Epithelial cell of esophagus (primary cell): ENCODE results near the gene TSC2.
"Not testable (repeated sequence)": the region's sequence is repeated elsewhere in the genome, so short reads cannot be mapped to it uniquely, and the experiment has no call there.

ENCODE experiments used
- DNase-seq: peaks from one replicate; pipeline ENCODE4 v3.0.0; 2010; ENCODE audit warnings: low read depth
- H3K4me3 ChIP-seq: 2 replicates; pipeline ENCODE4 v1.5.1; 2011; ENCODE audit warnings: mild to moderate bottlenecking, low read length, control low read depth
- TF ChIP-seq, protein P1 (sequence below): IDR thresholded peaks from 2 replicates; pipeline ENCODE4 v1.5.1; 2011; ENCODE audit warnings: low read depth, mild to moderate bottlenecking, low read length, control low read depth, inconsistent platforms; ENCODE audit not compliant: insufficient read depth; ENCODE audit errors: missing control alignments

The TSC2 gene

DNA sequence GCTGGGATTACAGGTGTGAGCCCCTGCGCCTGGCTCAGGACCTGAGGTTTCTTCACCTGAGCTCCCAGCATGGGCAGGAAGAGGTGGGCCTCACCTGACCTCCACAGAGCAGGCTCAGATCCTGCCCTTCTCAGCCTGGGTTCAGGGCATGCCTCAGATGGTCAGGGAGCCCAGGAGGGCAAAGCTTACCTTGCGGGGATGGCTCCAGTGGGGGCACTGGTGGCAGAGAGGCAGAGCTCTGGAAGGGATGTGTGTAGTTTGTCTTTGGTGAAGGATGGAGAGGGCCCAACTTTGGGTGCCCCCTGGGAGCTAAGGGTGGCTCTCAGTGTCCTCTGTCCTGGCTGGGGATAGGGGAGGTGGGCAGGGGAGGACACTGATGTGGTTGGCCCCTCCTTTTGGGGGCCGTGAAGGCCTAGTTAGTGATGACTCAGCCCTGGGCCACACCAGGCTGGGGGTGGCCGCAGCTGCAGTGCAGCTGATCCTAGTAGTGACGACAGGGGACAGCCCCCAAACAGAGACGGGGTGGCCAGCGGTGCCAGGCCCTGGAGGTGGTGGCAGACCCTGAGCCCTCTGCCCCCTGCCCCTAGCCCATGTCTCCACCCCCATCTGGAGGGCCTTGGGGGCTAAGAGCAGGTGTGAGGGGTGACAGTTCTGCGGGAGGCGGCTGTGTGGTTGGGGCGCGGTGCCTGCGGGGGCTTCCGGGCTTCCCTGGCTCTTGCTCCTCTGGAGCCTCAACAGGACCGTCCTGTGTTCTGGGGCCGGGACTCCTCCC is 15.3 kb upstream of the TSC2 start:
- no peak for DNase-seq
- TF ChIP-seq, protein P1, sequence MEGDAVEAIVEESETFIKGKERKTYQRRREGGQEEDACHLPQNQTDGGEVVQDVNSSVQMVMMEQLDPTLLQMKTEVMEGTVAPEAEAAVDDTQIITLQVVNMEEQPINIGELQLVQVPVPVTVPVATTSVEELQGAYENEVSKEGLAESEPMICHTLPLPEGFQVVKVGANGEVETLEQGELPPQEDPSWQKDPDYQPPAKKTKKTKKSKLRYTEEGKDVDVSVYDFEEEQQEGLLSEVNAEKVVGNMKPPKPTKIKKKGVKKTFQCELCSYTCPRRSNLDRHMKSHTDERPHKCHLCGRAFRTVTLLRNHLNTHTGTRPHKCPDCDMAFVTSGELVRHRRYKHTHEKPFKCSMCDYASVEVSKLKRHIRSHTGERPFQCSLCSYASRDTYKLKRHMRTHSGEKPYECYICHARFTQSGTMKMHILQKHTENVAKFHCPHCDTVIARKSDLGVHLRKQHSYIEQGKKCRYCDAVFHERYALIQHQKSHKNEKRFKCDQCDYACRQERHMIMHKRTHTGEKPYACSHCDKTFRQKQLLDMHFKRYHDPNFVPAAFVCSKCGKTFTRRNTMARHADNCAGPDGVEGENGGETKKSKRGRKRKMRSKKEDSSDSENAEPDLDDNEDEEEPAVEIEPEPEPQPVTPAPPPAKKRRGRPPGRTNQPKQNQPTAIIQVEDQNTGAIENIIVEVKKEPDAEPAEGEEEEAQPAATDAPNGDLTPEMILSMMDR = no peak
- H3K4me3 ChIP-seq = no peak overlapping the region

DNA sequence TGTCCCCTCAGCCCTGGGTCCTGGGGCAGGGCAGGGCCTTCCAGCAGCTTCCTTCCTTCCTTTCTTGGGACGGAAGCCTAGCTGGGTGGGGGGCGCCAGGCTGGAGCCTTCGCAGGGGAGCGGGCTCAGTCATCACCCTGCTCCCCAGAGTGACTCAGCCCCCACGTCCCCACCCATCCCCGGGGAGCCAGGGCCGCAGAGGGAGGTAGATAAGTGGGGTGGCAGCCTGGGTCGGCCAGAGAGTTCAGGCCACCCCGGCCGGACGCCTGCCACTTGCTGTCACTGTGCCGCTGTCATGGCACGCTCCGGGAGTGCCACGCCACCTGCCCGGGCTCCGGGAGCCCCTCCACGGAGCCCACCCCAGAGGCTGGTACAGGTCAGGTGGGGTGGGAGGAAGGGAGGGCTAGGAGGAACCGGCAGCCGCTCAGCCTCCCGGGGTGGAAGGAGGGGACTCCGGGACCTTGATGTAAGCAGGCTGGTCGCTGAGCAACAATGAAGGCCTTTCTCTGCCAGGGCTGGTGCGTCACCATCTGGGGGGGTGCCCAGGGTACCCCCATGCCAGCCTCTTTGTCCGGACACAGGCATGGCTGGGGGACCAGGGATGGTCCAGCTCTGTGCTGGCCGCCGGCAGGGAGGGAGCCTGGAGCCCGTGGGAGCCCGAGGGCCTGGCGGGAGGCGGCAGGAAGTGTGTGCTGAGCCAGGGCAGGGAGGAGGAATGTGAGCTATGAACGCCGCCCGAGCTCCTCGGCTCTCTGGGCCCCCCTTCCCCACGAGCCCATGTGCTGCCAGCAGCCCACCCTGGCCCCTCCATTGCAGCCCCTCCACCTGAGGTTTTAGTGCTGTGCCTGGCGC is 14.5 kb upstream of the TSC2 start:
- no peak for DNase-seq
- H3K4me3 ChIP-seq = no peak overlapping the region
- TF ChIP-seq, protein P1 = no peak

DNA sequence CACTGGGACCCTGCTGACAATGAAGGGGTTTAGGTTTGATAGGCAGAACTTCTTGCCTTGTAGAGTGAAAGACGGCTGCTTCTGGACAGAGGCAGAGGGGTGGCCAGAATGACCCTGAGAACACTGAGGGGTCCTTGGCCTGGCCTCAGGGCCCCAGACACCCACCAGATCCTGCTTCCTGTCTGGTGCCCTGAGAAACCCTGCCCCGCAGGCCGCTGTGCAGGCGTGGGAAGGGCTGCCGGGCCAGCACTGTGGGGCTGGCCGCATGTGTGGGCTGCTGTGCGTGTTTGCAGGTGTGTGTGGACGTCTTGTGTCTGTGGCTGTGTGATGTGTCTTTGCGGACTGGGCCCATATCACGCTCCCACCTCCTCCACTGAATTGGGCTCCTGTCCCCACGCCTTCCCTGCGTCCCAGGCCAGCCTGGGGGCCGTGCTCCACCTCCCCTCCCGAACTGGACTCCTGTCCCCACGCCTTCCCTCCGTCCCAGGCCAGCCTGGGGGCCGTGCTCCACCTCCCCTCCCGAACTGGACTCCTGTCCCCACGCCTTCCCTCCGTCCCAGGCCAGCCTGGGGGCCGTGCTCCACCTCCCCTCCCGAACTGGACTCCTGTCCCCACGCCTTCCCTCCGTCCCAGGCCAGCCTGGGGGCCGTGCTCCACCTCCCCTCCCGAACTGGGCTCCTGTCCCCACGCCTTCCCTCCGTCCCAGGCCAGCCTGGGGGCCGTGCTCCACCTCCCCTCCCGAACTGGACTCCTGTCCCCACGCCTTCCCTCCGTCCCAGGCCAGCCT is 13.7 kb upstream of the TSC2 start:
- H3K4me3 ChIP-seq, DNase-seq: not testable (repeated sequence)

DNA sequence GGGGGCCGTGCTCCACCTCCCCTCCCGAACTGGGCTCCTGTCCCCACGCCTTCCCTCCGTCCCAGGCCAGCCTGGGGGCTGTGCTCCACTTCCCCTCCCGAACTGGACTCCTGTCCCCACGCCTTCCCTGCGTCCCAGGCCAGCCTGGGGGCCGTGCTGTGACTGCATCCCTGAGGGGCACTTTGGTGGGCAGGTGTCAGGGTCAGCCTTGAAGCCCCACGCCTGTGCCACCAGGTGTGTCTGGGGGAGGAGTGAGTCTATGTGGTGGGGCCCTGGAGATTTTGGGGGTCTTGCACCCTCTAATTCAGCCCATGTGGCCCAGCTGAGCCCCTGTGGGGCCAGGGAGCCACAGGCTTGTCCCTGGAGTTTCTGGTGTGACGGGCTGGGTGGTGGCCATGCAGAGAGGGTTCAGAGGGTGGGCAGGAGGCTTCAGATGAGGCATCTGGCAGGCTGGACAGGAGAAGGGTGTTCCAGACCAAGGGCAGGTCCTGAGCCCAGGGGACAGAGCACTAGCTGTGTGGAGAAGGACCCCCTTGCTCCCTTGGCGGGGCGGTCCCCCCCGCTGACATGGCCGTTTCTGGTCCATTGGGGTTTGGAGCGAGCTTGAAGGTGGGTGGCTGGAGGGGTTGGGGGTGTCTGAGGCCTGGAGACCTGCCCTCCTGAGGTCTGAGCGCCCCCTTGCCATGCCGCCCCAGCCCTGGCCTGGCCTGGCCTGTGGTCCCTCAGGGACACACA is 12.9 kb upstream of the TSC2 start:
- TF ChIP-seq, protein P1 = no peak
- no peak for DNase-seq
- H3K4me3 ChIP-seq = no peak overlapping the region

DNA sequence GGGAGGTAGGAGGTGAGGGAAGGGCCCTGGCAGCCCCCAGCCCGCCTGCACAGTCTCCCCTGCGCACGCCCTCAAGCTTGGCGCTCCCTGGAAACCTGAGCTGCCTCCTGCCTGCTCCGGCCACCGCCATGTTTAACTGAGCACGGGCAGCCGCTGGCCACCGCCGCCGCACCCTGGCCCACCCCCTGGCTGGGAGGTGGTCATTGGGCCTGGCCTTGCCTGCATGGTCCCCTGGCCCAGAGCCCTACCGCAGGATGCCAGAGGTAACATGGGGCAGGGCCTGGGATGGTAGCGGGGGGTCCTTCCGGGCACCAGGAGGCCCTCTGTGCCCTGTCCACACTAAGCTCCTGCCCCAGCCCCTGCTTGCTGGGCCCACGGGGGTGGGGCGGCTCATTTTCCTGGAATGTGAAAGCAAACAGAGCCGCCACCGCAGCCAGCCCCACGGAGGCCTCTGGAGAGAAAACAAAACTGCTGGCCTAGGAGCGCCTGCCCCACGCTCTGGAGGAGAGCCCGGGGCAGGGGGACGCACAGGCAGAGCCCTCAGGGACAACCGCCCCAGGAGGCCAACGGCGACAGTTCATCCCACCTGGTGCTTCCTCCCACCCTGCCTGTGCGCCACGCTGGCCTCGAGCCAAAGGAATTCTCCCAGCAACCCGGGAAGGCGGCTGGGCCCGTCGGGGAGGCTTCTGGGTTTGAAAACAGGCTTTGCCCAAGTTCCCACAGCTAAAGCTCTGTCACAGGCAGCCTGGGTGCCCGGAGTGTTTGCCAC is 12.2 kb upstream of the TSC2 start:
- DNase-seq = no peak
- TF ChIP-seq, protein P1 = no peak
- H3K4me3 ChIP-seq = no peak overlapping the region

DNA sequence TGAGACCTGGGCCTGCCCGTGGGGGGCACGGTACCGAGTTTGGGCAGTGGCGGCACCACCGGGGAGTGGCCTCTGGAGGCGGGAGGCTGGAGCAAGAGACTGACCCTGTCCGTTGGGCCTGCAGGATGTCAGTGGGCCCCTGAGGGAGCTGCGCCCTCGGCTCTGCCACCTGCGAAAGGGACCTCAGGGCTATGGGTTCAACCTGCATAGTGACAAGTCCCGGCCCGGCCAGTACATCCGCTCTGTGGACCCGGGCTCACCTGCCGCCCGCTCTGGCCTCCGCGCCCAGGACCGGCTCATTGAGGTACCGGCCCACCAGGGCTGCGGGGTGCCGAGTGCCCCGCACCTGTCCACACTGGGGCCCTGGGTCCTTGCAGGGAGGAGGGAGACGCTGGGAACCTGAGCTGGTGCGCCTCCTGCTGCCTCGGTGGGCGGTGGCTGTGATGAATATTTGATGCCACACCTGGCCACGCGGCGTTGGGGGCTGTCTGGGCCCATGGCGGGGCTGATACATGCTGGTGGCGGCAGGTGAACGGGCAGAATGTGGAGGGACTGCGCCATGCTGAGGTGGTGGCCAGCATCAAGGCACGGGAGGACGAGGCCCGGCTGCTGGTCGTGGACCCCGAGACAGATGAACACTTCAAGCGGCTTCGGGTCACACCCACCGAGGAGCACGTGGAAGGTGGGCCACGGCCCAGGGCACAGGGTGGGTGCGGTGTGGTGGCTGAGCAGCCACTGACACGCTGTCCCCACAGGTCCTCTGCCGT is 11.4 kb upstream of the TSC2 start:
- H3K4me3 ChIP-seq = no peak overlapping the region
- TF ChIP-seq, protein P1 = no peak

More for the DNA sequence above, 11.4 kb upstream of the TSC2 start:
- DNase-seq = no peak
